GM12878 (cell line): ENCODE measurements around the gene NPFFR2. TPM values are rescaled to one million over a fixed set of nuclear protein-coding genes. Genes with fewer than 3 reads are reported as not detected.

Source experiments
- ATF3 ChIP-seq: IDR thresholded peaks from 2 replicates; pipeline ENCODE4 v1.6.1; 2011; ENCODE audit warnings: low read depth, mild to moderate bottlenecking, low read length, moderate library complexity, borderline replicate concordance; ENCODE audit errors: extremely low read depth
- CHD2 ChIP-seq: IDR thresholded peaks from 2 replicates; pipeline ENCODE4 v1.6.1; 2011; ENCODE audit warnings: low read depth, low read length, improper control_type of control experiment, borderline replicate concordance
- MTA3 ChIP-seq: IDR thresholded peaks from 2 replicates; pipeline ENCODE4 v1.6.1; 2012; ENCODE audit warnings: low read length, inconsistent platforms, borderline replicate concordance
- NKRF ChIP-seq: fragments of 450-650 bp; conservative IDR thresholded peaks from 2 replicates; pipeline ENCODE4 v1.6.1; 2017; ENCODE audit warnings: mild to moderate bottlenecking, moderate library complexity
- SMC3 ChIP-seq: IDR thresholded peaks from 2 replicates; pipeline ENCODE4 v1.6.1; 2011; ENCODE audit warnings: low read length, improper control_type of control experiment, borderline replicate concordance
- SREBF1 ChIP-seq: IDR thresholded peaks from 2 replicates; pipeline ENCODE4 v1.6.1; 2012; ENCODE audit warnings: mild to moderate bottlenecking, low read length
- ZBTB11 ChIP-seq: fragments of 450-650 bp; formaldehyde crosslinking; IDR thresholded peaks from 2 replicates; pipeline ENCODE4 v1.5.0; 2022; ENCODE audit warnings: mild to moderate bottlenecking, missing genetic modification characterization
- ZZZ3 ChIP-seq: IDR thresholded peaks from 2 replicates; pipeline ENCODE4 v1.6.1; 2011; ENCODE audit warnings: low read depth; ENCODE audit not compliant: control insufficient read depth, insufficient read length
- polyA plus RNA-seq, 11 experiments: library from polyadenylated mRNA; depleted of rRNA in 4 of 11; unstranded in 6 of 11; stranded (reverse) in 5 of 11; fragments of >200 nt; fragmentation: Nextera tagmentation in 4 of 11; fragmentation: Illumina TruSeq in 1 of 11; extraction: Ambion mirVana in 4 of 11; extraction: Trizol in 1 of 11; gene quantifications; 1 replicate in 1 of 11; 2 replicates in 10 of 11; pipeline versions ENCODE4 v1.2.1 to v1.2.3, GENCODE V29; 2011 to 2016; ENCODE audit warnings: inconsistent platforms in 2 of 11, missing spikeins in 2 of 11, low read depth in 1 of 11
- total RNA-seq, 4 experiments: library from RNA; depleted of rRNA in 3 of 4; stranded (reverse); fragments of >200 nt in 3 of 4; fragmentation: Illumina TruSeq in 1 of 4; extraction: Trizol in 1 of 4; gene quantifications; 2 replicates each; pipeline versions ENCODE4 v1.2.1 to v1.2.3, GENCODE V29; 2013 to 2021

Gene NPFFR2
- total and polyA plus RNA-seq, 10 of the 15 experiments (the other 5 are each of a cell fraction or from before 2014, with no cell fraction given): not detected

- TF ChIP-seq MTA3 (peak; percentile 97), NKRF (no peak), SMC3 (no peak), ZZZ3 (no peak), SREBF1 (no peak), ZBTB11 (CRISPR knock-in tag) (no peak), CHD2 (peak; percentile 90), ATF3 (peak; percentile 72; the same call in 1 of the 2 replicates)
Measured at GRCh38 chr4:72112514-72113156, 80.8 kb downstream of the NPFFR2 start (continued).
